ENCODE data around the gene CTXN1. TPM values are rescaled to one million over a fixed set of nuclear protein-coding genes. Genes with fewer than 3 reads are reported as not detected.

CTXN1 gene
- total RNA-seq, 2 experiments from 2014 or later, result 1.0 TPM; not detected in 1

DNA sequence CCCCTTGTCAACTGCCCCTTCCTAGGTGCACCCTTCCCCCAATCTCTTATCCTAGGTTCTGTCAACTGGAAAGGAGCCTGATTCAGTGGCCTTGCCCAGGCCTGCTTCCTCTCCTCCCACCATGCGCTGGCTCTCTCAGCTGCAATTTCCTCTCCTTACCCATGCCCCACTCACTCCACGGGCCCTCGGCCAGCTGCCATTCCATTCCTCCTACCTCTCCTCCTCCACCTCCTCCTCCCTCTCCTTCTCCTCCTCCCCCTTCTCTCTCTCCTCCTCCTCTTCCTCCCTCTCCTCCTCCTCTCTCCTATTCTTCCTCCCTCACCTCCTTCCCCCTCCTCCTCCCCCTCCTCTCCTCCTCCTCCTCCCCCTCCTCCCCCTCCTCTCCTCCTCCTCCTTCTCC, 27.1 kb upstream of the CTXN1 start:
- ChIA-PET CTCF (ENCODE audit: unreplicated experiment) (interaction anchor here (0.6 kb wide), 2 partner anchors 496 to 632 kb away, joined by 3 to 4 read pairs; no protein-coding TSS in a partner anchor), POLR2A (interaction anchor here (0.6 kb wide), 1 partner anchor 439 kb away, joined by 6 read pairs; no protein-coding TSS in a partner anchor)
- no peak overlapping the region for H3K4me2 ChIP-seq (ENCODE audit: low read length)
- no peak for DNase-seq (ENCODE audit: low spot score)
- intact Hi-C loops (cut with micrococcal nuclease; ENCODE audit: unreplicated experiment), result no loop called here
- TF ChIP-seq, protein P1, sequence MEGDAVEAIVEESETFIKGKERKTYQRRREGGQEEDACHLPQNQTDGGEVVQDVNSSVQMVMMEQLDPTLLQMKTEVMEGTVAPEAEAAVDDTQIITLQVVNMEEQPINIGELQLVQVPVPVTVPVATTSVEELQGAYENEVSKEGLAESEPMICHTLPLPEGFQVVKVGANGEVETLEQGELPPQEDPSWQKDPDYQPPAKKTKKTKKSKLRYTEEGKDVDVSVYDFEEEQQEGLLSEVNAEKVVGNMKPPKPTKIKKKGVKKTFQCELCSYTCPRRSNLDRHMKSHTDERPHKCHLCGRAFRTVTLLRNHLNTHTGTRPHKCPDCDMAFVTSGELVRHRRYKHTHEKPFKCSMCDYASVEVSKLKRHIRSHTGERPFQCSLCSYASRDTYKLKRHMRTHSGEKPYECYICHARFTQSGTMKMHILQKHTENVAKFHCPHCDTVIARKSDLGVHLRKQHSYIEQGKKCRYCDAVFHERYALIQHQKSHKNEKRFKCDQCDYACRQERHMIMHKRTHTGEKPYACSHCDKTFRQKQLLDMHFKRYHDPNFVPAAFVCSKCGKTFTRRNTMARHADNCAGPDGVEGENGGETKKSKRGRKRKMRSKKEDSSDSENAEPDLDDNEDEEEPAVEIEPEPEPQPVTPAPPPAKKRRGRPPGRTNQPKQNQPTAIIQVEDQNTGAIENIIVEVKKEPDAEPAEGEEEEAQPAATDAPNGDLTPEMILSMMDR (conservative IDR thresholded peaks at IDR 0.05; ENCODE audit: low read length), result no peak
- no peak for TF ChIP-seq EZH2phosphoT487 (IDR thresholded peaks at IDR 0.05; ENCODE audit: borderline replicate concordance, low read depth, low read length)
- H3K9me3 ChIP-seq (ENCODE audit: low read length), result no peaks in the 10 kb centered on the region
- no peaks in the 10 kb centered on the region for H3K9me2 ChIP-seq (ENCODE audit: insufficient read depth, low read length)
- no peak overlapping the region for H3K4me3 ChIP-seq (ENCODE audit: low read depth, low read length, poor library complexity, severe bottlenecking)
- no peaks in the 10 kb centered on the region for H4K20me1 ChIP-seq (ENCODE audit: insufficient read depth, low read length)
- H3K79me2 ChIP-seq (ENCODE audit: insufficient read depth, low read depth, low read length), result no peaks in the 10 kb centered on the region
- BruUV-seq (replicated peaks), result no TSS peak
- H3K4me1 ChIP-seq (ENCODE audit: insufficient read depth, low read length, poor library complexity, severe bottlenecking), result no peaks in the 10 kb centered on the region
- no peak overlapping the region for H2AFZ ChIP-seq (ENCODE audit: low read length)
- 0 out of 2 replicates have a peak, but pooled peaks cover 2% of the 10 kb centered on the region for H3K36me3 ChIP-seq (ENCODE audit: insufficient read depth, low read length)
- no peak overlapping the region for H3K27ac ChIP-seq (ENCODE audit: low read depth, low read length, poor library complexity, severe bottlenecking)

GRCh38 chr19:7947939-7948338, 22.0 kb upstream of the CTXN1 start:
- DNase-seq (ENCODE audit: low spot score), result no peak
- H3K79me2 ChIP-seq (ENCODE audit: insufficient read depth, low read depth, low read length), result peaks cover 15% of the 10 kb centered on the region
- CTCF ChIA-PET (ENCODE audit: unreplicated experiment), result no interaction called here

More at GRCh38 chr19:7947939-7948338, 22.0 kb upstream of the CTXN1 start:
- H4K20me1 ChIP-seq (ENCODE audit: insufficient read depth, low read length), result 0 out of 2 replicates have a peak, but pooled peaks cover 5% of the 10 kb centered on the region
- H3K9me2 ChIP-seq (ENCODE audit: insufficient read depth, low read length), result no peaks in the 10 kb centered on the region
- no peak overlapping the region for H2AFZ ChIP-seq (ENCODE audit: low read length)
- POLR2A ChIA-PET, result no interaction called here
- no peaks in the 10 kb centered on the region for H3K36me3 ChIP-seq (ENCODE audit: insufficient read depth, low read length)
- peaks cover 6% of the 10 kb centered on the region for H3K4me1 ChIP-seq (ENCODE audit: insufficient read depth, low read length, poor library complexity, severe bottlenecking)
- no peak overlapping the region for H3K4me3 ChIP-seq (ENCODE audit: low read depth, low read length, poor library complexity, severe bottlenecking)
- no peak overlapping the region for H3K27ac ChIP-seq (ENCODE audit: low read depth, low read length, poor library complexity, severe bottlenecking)
- H3K9me3 ChIP-seq (ENCODE audit: low read length), result no peaks in the 10 kb centered on the region
- H3K4me2 ChIP-seq (ENCODE audit: low read length), result no peak overlapping the region
- no TSS peak for BruUV-seq (replicated peaks)
- intact Hi-C loops (cut with micrococcal nuclease; ENCODE audit: unreplicated experiment), result no loop called here
- TF ChIP-seq, protein P1 (conservative IDR thresholded peaks at IDR 0.05; ENCODE audit: low read length), result no peak
- no peak for TF ChIP-seq EZH2phosphoT487 (IDR thresholded peaks at IDR 0.05; ENCODE audit: borderline replicate concordance, low read depth, low read length)

Measured in OCI-LY7 (cell line).